Measurements from ENCODE around the gene SPATA16.
"Not testable (repeated sequence)": the region's sequence is repeated elsewhere in the genome, so short reads cannot be mapped to it uniquely, and the experiment has no call there.

The SPATA16 gene, protein sequence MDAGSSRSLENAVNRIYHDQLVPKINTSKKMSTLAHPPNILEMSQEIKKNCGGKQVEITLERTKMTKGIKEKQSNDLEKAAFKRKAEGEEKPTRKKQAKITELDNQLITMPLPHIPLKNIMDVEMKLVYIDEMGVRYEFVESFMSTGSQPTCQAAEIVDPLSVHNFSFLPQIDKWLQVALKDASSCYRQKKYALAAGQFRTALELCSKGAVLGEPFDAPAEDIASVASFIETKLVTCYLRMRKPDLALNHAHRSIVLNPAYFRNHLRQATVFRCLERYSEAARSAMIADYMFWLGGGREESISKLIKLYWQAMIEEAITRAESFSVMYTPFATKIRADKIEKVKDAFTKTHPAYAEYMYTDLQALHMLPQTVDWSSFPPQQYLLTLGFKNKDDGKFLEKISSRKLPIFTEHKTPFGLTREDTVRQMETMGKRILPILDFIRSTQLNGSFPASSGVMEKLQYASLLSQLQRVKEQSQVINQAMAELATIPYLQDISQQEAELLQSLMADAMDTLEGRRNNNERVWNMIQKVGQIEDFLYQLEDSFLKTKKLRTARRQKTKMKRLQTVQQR

DNA sequence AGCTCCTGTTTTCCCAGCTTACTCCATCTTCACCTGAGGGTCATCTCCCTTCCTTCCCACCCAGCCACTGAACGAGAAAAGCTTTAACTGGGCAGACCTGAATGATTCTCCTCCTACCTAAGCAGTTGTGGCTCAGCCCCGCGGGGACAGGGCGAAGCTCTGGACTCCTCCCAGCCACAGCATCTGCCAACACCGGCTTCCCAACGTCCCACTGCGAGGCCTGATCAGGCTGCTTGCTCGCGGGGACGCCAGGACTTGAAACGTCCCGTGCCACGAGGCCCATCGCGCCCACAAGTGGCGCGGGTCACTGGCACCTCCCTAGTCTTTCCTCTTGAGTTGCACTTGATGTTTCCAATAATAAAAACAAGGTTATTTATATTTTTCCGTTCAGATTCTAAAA, at the start of gene SPATA16:
Gene SPATA16 (minus strand): TSS at position 250 of the 400 bp plus-strand sequence. CDS start 23,504 bp downstream, outside the sequence.
- in situ Hi-C loops (cut with MboI; ENCODE audit: low sequenced_read_pairs): no loop called here

DNA sequence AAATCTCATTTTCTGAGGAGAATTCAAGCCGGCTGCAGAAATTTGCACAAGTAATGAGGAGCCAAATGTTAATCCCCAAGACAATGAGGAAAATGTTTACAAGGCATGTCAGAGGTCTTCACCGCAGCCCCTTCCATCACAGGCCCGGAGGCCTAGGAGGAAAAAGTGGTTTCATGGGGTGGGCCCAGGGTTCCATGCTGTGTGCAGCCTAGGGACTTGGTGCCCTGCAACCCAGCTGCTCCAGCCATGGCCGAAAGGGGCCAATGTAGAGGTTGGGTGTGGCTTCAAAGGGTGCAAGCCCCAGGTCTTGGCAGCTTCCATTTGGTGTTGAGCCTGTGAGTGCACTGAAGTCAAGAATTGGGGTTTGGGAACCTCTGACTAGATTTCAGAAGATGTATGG, 42.0 kb upstream of the SPATA16 start:
- in situ Hi-C loops (cut with MboI; ENCODE audit: low sequenced_read_pairs): not testable (repeated sequence)

DNA sequence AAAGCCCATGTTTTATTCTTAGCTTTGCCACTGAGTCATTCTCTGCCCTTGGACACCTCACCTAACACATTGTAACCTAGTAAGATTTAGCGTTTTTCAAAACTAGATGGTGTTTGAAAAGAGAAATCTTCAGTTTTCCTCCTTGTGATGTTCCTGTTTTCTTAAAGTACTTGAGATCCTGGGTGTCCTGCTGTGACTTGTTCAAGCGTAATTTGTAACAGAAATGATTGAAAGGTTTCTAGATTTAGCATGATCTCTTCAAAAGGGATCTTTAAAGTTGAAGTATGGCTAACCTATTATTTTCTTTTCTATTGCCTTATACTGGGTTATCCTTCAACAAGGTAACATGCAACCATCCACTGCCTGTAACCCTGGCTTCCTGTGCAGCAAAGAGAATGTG, 32.6 kb upstream of the SPATA16 start:
- in situ Hi-C loops (cut with MboI; ENCODE audit: low sequenced_read_pairs): no loop called here

GRCh38 chr3:173159139-173159538, 18.1 kb upstream of the SPATA16 start:
- in situ Hi-C loops (cut with MboI; ENCODE audit: low sequenced_read_pairs): not testable (repeated sequence)

- in situ Hi-C loops (cut with MboI; ENCODE audit: low sequenced_read_pairs): not testable (repeated sequence)
Measured at GRCh38 chr3:173156533-173156932, 15.5 kb upstream of the SPATA16 start.

DNA sequence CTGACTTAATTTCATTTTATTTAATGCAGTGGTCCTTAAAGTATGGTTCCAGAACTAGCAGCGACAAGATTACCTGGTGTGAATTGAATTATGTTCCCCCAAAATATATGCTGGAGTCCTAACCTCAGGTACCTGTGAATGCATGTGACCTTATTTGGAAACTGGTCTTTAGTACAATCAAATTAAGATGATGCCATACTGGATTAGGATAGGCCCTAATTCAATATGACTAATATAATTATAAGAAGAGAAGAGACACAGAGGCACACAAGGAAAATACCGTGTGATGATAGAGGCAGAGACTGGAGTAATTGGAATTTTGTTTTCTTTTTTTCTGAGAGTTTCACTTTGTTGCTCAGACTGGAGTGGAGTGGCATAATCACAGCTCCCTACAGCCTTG, 12.6 kb upstream of the SPATA16 start:
- in situ Hi-C loops (cut with MboI; ENCODE audit: low sequenced_read_pairs): no loop called here

GRCh38 chr3:173139420-173139819, 1.6 kb downstream of the SPATA16 start:
- in situ Hi-C loops (cut with MboI; ENCODE audit: low sequenced_read_pairs): no loop called here

DNA sequence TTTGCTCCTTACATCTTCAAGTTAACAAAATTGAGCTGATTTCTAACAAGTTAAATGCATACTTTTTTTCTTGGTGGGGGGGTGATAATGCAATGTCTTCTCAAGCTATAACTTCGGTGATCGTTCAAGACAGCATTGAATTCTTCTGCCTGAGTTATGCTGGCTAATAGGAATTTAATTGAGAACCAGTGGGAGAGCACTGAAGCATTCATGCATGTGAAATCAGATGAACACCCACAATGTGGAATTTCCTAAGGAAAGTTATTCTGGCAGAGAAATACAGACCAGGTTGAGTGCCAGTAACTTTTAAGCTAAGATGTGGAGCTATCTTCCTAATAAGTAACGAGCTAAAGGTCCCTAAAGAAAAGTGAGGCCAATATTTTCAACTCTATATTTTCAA, 3.0 kb downstream of the SPATA16 start:
- in situ Hi-C loops (cut with MboI; ENCODE audit: low sequenced_read_pairs): no loop called here

GRCh38 chr3:173135059-173135458, 6.0 kb downstream of the SPATA16 start:
- in situ Hi-C loops (cut with MboI; ENCODE audit: low sequenced_read_pairs): no loop called here

DNA sequence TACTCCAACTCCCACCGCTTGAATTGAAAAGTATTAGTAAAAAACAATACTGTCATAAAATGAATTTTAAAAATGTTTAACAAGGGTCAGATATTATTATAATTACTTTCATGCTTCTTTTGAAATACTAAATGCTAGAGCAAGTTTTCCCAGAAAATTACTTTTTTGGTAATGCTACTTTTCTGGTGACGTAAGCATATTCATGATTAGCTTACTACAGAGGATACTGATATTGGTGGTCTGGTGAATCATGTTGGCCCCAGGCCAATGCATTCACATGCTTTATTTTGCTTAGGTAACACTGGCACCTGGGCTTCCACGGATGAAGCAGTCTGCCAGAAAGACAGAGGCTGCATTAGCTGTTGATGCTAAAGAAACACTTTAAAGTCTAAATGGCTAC, 12.4 kb downstream of the SPATA16 start:
- in situ Hi-C loops (cut with MboI; ENCODE audit: low sequenced_read_pairs): no loop called here

GRCh38 chr3:173111321-173111720, 29.7 kb downstream of the SPATA16 start:
- in situ Hi-C loops (cut with MboI; ENCODE audit: low sequenced_read_pairs): no loop called here

- in situ Hi-C loops (cut with MboI; ENCODE audit: low sequenced_read_pairs): no loop called here
Measured at GRCh38 chr3:173109143-173109542, 31.9 kb downstream of the SPATA16 start.

DNA sequence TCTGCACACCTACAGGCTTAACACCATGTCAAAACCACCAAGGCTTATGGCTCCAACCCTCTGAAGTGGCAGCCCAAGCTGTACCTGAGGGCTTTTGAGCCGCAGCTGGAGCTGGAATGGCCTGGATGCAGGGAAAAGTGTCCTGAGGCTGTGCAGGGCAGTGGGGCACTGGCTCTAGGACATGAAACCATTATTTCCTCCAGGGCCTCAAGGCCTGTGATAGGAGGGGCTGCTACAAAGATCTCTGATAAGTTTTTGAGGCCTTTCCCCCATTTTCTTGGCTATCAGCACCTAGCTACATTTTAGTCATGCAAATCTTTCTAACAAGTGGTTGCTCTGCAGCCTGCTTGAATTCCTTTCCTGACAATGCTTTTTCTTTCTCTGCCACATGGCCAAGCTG, 37.6 kb downstream of the SPATA16 start:
- in situ Hi-C loops (cut with MboI; ENCODE audit: low sequenced_read_pairs): no loop called here

GRCh38 chr3:173098959-173099358, 42.1 kb downstream of the SPATA16 start:
- in situ Hi-C loops (cut with MboI; ENCODE audit: low sequenced_read_pairs): no loop called here

- in situ Hi-C loops (cut with MboI; ENCODE audit: low sequenced_read_pairs): no loop called here
Measured at GRCh38 chr3:173096994-173097785, 43.8 kb downstream of the SPATA16 start.

DNA sequence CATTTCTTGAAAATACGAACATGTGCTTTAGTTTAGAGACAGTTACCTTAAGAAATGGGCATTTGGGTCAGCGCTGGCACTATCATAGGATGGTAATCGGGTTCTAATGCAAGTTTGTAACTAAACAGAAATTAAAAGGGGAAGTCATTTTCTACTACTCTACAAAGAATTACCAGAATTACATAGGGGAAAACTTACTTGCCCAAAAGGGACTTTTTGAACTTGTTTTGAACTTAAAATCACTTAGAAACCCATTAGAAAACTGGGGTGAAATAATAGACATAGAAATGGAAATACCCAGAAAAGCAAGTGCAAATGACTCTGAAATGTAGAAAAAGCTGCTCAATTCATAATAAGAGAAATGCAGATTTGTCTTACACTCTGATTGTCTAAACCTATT, 44.9 kb downstream of the SPATA16 start:
- in situ Hi-C loops (cut with MboI; ENCODE audit: low sequenced_read_pairs): no loop called here

- in situ Hi-C loops (cut with MboI; ENCODE audit: low sequenced_read_pairs): no loop called here
Measured at GRCh38 chr3:173092038-173092437, 49.0 kb downstream of the SPATA16 start.

- in situ Hi-C loops (cut with MboI; ENCODE audit: low sequenced_read_pairs): no loop called here
Measured at GRCh38 chr3:173090492-173090891, 50.5 kb downstream of the SPATA16 start.

DNA sequence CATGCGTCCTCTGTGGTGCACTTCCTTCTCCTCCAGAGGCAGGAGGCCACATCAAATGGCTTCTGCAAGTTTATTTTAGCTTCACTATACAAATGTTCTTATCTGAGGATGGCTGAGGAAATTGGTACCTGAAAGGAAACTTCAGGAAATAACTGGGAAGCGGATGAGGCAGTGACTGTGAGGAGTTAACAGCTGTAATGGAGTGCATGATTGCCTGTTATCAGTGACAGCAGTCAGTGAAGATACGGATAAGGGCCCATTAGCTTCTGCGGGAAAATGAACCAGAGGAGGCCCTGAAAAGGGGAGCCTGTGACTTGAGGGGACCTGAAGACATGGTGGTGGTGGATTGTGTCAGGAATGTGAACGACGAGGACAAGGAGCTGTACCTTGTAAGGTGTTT, 51.8 kb downstream of the SPATA16 start:
- in situ Hi-C loops (cut with MboI; ENCODE audit: low sequenced_read_pairs): no loop called here

DNA sequence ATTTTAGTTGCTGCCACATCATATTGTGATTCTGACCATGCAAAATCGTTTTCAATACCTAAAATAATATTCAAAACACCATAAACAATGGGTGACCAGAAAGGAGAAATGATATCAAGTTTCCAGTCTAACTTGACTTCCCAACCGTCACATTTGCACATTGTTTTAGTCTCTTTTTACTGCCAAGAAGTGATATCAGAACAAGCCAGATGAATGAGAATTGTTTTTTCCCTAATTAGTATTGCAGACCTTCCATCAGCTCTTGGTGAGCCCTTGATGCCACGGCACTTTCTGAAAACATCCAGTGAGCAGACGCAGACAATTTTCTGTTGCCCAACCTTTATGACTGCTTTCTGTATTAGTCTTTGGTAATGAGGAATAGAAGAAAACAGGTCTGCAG, 62.5 kb downstream of the SPATA16 start:
- in situ Hi-C loops (cut with MboI; ENCODE audit: low sequenced_read_pairs): no loop called here

DNA sequence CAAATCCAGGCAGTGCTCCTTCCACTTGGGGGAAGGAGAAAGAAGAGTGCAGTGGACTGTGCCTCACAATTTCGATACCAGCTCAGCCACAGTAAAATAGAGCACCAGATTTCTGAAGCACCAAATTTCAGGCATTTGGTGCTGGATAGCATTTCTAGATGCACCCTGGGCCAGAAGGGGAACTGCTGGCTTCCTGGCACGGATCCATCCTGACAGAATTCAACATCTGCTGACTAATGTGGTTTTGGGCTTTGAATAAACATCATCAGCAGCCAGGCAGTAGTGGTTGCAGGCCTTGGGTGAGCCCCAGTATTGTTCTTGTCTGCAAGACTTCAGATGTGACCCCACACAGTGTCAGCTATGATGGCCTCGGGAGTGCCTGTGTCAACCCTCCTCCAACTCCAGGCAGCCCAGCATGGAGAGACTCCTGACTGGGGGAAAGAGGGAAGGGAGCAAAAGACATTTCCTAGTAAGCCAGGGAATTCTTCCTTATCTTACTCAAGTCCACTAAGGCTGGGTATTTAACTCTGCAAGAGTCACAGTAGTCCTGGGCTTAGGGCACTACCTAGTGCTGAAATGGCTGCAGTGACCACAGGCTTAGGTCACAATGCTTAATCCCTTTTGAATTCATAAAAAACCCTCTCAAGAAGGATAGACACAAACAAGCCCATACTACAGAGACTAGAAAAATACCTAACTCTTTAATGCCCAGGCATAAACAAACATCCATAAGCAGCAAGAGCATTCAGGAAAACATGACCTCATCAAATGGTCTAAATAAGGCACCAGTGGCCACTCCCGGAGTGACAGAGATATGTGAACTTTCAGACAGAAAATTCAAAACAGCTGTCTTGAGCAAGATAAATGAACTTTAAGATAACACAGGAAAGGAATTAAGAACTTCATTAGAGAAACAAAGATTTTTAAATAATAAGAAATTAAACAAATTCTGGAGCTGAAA, 74.7 kb downstream of the SPATA16 start:
- in situ Hi-C loops (cut with MboI; ENCODE audit: low sequenced_read_pairs): no loop called here

Measured in HL-60/S4 treated with retinoic acid at 250 ng/mL for 4 days and 3 days (cell line).